GM18508 (cell line): ENCODE measurements around the gene LNPK.
"Not testable (repeated sequence)": the region's sequence is repeated elsewhere in the genome, so short reads cannot be mapped to it uniquely, and the experiment has no call there.

Source experiments
- ATAC-seq: cut with Tn5 transposase; IDR thresholded peaks from one replicate; pipeline ENCODE4 v1.9.1; 2021; ENCODE audit warnings: moderate number of reproducible peaks; ENCODE audit not compliant: insufficient read depth, unreplicated experiment

LNPK gene

DNA sequence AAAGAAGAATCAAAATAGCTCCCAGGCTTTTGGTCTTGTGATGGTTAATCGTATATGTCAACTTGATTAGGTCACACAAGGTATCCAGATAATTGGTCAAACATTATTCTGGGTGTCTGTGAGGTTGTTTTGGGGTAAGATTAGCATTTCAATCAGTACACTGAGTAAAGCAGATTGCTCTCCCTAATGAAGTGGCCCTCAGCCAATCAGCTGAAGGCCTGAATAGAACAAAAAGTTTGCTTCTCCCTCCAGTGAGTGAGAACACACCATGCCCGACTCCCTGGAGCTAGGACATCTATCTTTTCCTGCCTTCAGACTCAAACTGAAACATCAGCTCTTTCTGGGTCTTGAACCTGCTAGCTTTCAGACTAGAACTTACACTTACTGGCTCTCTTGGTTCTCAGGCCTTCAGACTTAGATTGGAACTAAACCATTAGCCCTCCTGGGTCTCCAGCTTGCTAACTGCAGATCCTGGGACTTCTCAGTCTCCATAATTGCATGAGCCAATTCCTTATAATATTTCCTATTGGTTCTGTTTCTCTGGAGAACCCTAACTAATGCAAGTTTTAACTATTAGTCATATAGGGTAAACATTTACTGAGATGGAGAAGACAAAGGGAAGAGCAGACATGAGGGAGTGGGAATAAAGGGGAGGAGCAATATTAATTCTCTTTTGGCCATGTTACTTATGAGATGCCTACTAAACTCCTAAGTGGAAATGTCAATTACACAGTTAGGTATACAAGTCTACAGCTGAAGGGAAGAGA, 25.5 kb downstream of the LNPK start:
- ATAC-seq, result no peak

DNA sequence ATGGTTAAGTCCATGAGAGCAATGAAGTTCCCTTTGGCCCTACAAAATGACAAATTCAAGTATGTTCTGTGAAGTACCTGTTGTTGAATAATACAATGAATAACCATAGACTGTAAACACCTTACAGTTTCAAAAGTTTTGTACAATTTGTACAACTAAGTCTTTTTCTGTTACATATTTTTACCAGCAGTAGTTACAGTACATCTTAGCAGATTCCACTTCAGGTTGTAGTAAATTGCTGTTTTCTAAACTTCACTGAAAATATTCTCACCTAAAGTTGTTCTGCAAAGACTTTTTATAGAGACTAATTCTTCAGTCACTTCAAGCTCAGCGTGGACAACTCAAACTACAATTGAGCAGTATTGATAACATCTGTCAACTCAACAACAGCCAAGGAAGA, 28.7 kb downstream of the LNPK start:
- no peak for ATAC-seq

DNA sequence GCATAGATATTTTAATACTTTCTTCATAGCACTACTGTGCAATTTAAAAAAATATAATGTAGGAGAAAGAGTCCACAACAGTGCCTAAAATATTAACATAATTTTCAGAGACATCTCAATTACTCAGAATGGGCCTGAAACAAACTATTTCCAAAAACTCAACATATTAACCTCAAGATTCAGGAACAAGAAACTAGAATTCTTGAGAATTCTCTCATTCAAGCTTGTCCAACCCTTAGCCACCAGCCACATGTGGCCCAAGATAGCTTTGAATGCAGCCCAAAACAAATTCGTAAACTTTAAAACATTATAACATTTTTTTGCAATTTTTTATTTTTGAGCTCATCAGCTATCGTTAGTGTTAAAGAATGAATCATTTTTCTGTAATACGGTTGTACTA, 35.2 kb downstream of the LNPK start:
- no peak for ATAC-seq

DNA sequence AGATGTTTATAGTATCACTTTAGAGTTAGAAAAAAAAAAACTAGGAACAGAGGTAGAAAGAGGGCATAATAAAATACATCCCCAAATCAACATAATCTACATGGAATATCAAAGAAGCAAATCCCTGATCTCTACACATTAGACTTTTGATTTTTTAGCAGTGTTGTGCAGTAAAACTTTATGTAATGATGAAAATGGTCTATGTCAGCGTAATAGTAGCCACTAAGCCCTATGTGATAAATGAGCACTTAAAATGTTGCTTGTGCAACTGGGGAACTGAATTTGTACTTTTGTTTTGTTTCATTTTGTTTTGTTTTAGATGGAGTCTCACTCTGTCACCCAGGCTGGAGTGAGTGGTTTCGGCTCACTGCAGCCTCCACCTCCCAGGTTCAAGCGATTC, 36.3 kb downstream of the LNPK start:
- no peak for ATAC-seq

DNA sequence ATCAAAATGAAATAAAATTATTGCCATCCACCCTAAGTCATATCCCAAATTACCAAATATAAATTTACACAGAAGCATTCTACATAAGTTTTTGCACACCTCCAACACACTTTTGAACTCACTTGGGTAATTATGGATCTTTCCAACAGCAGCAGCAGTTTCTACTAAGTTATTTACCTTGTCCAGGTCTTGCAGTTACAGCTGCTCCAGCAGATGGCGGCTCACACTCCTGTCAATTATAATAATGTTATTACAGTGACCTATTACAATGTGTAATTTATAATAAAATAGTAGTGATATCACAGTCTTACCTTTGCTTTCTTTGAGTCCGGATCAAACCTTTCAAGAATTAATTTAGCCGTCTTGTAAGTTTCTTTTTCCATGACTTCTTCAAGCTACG, 37.9 kb downstream of the LNPK start:
- ATAC-seq, result no peak

DNA sequence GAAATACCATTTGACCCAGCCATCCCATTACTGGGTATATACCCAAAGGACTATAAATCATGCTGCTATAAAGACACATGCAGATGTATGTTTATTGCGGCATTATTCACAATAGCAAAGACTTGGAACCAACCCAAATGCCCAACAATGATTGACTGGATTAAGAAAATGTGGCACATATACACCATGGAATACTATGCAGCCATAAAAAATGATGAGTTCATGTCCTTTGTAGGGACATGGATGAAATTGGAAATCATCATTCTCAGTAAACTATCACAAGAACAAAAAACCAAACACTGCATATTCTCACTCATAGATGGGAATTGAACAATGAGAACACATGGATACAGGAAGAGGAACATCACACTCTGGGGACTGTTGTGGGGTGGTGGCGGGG, 38.9 kb downstream of the LNPK start:
- ATAC-seq, result not testable (repeated sequence)

DNA sequence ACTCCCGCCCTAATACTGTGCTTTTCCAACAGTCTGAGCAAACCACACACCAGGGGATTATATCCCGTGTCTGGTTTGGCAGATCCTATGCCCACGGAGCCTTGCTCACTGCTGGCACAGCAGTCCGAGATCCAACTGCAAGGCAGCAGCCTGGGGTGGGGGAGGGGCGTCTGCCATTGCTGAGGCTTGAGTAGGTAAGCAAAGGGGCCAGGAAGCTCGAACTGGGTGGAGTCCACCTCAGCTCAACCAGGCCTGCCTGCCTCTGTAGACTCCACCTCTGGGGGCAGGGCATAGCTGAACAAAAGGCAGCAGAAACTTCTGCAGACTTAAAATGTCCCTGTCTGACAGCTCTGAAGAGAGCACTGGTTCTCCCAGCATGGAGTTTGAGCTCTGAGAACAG, 44.2 kb downstream of the LNPK start:
- no peak for ATAC-seq

DNA sequence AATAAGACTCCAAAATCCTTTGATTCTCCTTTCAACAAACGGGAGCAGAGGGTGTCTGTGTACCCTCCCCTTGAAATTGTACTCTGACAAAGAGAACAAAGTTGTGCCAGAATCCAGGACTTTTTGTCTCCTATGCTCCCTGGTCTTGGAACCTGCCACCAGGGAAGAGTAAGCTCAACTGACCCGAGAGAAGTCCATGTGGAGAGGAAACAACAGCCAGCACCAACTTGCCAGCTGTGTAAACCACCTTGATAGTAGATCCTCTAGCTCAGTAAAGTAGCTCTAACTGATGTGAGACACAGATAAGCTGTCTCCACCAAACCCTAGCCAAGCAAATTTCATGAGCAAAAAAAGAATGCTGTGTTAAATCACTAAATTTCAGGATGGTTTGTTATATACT, 46.9 kb downstream of the LNPK start:
- no peak for ATAC-seq

DNA sequence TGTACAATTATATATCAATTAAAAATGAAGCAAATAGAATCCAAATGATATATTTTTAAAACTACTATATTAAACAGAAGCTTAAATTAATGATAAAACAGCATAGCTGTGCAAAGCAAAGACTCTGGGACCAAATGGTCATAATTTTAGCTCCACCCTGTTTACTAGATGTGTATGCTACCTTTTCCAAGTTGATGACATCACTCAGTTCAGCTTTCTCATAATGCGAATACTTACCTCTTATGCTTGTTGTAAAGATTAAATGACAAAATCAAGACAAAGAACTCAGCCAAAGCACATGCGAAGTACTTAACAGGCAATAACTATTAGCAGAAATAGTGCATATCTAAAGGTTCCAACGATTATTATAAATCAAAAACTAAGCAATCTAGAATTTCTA, 51.6 kb downstream of the LNPK start:
- ATAC-seq, result no peak

DNA sequence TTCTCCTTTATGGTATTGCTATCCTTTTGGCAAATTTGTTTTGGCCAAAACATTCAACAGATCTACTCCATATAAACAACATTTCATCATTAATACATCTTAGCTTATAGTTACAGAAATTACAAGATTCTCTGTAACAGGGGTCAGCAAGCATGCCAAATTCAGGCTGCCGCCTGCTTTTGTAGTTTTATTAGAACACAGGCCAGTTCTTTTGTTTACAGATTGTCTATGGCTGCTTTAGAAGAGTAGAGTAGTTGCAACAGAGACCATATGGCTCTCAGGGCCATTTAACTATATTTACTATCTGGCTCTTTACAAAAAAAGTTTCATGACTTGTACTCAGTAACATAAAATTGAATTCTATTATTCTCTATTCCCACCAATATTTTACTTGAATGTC, 53.9 kb downstream of the LNPK start:
- no peak for ATAC-seq

DNA sequence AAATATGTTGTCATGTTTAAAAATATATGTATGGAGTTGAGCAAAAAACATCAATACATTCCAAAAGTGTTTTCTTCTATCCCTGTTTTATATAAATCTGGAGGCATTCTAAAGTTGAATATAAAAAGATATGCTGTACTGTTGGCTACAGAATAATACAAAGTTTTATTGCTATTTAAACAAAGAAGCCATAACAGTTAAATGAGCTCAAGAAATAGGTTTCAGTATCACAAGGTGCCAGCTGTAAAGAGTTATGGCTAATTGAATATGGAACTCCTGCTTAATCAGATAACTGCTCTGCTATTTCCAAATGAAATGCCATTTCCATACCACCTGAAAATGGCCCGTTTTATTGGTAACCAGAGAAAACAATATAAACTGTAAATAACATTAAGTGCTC, 55.0 kb downstream of the LNPK start:
- no peak for ATAC-seq

DNA sequence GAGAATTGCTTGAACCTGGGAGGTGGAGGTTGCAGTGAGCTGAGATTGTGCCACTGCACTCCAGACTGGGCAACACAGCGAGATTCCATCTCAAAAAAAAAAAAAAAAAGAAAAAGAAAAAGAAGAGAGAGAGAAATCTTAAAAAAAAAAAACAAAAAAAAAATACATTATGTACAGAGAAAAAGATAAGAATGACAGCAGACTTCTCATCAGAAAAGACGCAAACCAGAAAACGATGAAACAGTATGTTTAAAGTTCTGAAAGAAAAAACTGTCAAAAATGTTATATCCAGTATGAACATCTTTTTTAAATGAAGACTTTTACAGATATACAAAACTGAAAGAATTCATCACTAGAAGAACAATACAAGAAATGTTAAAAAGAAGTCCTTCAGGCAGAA, 60.4 kb downstream of the LNPK start:
- ATAC-seq, result no peak

DNA sequence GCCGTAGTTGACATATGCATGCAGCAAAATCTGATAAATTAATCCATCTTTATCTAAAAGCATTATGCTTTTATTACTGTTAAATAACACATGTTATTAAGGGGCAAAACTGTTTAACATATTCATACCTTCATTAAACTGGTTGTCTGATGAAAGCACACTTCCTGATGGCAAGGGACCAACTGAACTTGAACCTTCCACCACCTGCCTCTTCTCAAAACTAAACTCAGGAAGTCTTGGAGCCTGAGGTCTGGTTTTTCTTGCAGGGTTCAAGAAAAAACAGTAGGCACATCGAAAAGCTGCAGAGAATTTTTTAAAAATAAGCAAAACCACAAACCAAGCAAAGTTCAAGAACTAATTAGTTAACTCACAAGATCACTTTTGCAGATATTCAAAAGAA, 64.9 kb downstream of the LNPK start:
- ATAC-seq, result no peak

DNA sequence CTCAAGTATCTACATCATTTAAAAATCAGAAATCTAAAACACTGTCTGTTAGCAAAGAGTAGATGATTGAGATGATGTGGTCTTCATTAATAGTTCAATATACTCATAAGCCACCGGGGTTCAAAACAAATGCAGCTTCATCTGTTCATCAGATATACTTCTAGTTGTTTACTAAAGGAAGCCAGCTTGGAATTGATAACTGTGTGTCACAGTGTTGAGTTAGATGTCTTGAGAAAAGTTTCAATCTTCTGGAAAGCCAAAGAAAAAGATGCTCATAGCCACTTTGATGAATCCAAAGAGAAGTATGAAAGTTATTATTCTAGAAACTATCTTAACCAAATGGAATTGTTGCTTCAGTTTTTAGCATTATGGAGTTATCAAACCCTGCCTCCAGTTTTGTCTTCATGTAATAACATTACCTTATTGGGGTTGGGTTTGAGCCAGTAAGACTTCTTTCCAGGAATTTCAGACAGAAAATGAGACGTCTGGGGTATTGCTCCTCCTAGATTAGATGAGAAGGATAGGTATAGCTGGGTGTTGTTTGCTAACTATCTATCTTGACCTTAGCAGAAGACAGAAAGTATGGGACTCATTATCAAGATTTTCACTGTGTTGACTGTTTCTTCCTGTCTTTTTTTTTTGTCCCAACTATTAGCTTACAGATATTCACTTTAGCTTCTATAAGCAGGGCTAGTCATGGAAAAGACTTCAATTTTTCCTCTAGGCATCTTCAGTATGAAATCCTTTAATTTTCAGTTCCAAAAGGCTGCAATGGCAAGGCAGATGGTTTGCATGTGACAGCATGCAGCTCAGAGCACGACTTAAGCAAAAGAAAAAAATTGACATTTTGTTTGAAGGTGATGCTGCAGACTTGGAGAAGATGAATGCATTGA, 66.5 kb downstream of the LNPK start:
- ATAC-seq, result no peak

DNA sequence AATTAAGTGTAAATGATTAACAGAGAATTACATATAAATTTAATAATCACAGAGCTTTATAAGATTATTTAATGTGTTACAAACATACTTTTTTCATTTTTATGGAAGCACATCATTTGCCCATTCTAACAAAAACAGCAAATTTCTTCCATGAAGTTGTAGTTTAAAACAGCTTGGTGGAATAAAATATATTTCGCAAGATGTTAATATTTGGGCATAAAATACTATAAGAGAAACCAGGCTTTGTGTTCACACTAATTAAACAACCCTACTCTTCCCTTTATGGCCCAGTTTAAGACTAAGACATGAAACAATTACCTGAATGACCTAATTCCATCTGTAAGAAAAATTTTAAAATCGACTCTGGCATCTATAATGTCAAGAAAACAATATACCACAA, 69.4 kb downstream of the LNPK start:
- no peak for ATAC-seq

DNA sequence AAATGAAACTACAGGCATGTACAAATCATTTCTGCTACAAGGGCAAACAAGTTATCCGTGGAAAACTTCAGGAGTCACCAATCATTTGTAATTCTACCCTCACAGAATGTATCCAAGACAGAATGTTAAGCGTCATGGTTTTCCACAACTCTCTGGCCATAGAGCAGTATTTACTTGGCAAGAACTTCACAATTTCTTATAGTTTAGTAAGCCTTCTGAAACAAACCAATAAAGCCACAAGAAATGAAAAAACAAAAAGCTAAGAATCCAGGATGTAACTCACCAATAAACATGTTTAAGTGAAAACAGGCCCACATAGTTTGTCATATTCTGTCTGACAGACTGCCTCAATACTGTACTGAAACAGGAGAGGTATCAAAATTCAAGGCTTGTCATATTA, 70.3 kb downstream of the LNPK start:
- no peak for ATAC-seq

DNA sequence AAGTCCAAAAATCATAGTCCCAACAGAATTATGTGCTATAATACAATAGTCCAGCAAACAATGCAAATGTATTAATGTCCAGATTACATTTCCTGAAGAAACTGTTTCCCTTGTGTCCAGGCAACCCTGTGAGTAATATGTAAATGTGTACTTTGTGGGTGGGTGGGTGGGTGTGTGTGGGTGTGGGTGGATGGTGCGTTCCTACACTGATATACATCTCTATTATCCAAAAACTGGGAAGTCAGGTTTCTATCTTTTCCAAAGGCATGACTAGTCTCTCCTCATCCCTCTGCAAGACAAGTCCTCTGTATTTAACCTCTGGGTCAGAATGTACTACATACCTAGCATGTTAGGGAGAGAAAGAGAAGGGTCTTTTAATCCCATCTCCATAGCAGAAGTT, 71.6 kb downstream of the LNPK start:
- ATAC-seq, result no peak

DNA sequence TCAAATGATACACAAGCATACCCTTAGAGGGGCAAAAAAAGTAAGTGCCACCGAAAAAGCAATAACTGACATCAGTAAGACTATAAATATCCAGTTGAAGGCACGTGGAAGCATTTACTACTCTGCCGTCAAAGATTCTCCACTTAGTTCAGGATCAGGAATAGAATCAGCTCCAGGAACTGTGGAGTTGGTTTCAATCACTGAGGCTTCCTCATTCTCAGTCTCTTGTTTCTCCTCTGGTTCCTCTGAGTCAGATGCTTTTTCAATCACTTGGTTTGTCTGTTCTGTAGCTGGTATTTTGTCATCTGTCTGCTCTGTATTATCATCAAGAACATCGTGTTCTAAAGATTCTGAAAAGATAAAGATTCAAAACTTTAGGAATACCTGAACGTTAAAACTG, 72.2 kb downstream of the LNPK start:
- no peak for ATAC-seq

DNA sequence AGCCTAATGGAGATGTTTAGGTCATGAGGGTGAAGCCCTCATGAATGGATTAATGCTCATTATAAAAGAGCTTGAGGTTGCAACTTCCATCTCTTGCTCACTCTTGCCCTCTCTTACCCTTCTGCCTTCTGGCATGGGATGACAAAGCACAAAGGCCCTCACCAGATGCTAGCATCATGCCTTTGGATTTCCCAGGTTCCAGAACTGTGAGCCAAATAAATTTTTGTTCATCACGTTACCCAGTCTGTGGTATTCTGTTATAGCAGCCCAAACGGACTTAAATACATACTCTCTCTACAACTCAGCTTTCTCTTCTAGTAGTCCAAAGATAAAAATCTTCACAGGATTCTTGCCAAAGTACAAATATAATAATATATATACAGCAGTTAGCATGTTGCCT, 75.8 kb downstream of the LNPK start:
- ATAC-seq, result no peak

DNA sequence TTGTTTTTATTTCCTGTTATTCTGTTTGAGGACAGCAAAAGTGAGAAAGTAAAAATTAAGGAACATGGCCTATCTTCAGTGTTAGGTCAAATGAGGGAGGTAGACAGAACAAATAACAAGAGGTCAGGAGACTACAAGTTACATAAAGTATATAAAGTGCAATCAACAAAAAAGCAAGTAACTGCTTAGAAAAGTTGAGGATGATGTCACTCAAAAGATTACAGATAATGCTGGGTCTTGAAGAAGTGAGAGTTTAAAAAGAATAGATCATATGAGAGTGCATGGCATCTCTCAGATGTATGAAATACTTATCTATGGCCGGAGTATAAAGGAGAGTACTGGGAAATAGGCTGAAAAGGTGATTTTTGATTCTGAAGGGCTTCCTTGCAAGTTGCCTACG, 79.9 kb downstream of the LNPK start:
- ATAC-seq, result no peak

DNA sequence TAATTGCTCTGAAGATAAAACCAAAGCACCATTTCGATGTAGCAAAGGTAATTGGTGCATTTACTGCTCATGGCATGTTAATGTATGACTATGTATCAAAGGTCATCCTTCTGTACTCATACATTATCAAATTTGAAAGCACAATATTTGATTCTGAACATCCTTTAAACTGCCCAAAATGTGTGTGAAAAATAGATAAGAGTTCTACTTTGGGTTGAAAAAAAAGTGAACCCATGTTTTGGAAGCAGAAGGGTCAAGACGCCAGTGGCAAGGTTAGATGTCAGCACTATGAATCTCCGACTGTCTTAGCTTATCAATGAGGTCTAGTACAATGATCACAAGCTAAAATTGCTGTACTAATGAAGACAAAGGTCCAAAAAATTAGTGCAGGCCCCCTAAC, 83.1 kb downstream of the LNPK start:
- no peak for ATAC-seq

DNA sequence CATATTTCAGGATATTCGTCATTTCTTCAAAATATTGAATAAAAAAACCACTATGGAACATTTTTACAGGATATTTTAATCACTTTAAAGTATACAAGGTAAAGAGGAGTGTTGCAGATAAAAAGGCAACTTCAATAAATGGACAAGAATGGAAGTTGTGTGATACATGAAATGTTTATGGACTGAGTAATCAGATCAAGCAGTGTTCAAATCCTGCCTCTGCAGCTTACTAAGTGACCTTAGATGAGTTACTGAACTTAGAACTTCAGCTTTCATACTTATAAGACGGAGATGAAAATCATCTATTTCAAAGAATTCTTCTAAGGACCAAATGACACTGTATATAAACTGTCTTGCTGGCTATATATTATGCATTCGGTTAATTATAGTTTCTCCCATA, 87.2 kb downstream of the LNPK start:
- no peak for ATAC-seq
